SH-SY5Y (cell line): ENCODE results near the gene FNIP2.

Source experiments
- GATA2 ChIP-seq: IDR thresholded peaks from 2 replicates; pipeline ENCODE4 v1.6.1; 2011; ENCODE audit warnings: mild to moderate bottlenecking, low read depth, low read length
- GATA3 ChIP-seq: IDR thresholded peaks from 2 replicates; pipeline ENCODE4 v1.6.1; 2011; ENCODE audit warnings: low read depth, mild to moderate bottlenecking, low read length, moderate library complexity

The FNIP2 gene

DNA sequence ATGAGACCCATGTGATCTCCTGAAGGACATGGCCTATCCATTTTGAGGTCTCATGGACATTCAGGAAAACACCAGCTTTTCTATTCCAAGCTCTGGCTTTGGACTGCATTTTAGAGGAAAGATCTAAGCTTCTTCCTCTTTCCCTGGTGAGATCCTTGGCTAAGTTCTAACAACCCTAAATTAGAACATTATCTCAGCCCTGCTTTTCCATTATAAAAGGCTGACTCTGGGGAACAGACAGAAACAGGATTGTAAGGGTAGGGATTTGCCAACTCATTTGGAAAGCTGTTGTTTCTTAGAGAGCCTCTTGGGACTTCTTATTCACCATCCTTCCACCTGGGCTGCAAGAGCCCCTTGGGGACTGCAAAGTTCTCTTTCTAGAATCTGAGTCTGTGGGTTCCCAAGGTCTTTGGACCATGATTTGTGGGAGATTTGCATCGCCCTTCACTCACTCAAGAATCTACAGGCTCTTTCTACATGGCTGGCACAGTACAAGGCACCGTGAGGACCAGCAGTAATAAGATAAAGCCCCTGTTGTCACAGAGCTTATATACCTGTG lies 146.9 kb downstream of the FNIP2 start:
- TF ChIP-seq GATA2 (no peak), GATA3 (no peak)

DNA sequence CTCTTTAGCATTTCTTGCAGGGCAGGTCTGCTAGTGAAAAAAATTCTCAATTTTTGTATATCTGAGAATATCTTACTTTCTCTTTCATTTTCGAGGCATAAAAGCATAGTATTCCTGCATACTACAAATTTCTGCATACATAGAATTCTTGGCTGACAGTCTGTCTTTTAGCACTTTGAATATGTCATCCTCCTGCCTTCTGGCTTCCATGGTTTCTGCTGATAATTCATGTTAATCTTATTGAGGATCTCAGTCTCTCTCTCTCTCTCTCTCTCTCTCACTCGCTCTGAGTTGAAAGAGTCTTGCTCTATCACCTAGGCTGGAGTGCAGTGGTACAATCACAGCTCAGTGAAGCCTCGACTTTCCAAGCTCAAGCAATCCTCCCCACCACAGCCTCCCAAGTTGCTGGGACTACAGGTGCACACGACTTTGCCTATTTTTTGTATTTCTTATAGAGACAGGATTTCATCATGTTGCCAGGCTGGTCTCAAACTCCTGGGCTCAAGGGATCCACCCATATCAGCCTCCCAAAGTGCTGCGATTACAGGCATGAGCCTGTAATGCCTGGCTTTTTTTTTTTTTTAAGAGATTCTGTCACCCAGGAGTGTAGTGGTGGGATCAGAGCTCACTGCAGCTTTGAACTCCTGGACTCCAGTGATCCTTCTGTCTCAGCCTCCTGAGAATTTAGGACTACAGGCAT lies 161.3 kb downstream of the FNIP2 start:
- TF ChIP-seq GATA2: no peak
- TF ChIP-seq GATA3: no peak

DNA sequence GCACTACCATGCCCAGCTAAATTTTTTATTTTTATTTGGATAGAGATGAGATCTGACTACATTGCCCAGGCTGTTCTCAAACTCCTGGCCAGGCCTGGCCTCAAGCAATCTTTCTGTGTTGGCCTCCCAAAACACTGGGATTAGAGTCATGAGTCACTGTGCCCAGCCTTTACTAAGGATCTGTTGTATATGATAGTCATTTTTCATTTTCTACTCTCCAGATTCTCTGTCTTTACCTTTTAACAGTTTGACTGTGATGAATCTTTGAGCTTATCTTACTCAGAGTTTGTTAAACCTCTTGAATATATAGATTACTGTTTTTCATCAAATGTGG lies 161.8 kb downstream of the FNIP2 start:
- TF ChIP-seq GATA2 (no peak), GATA3 (no peak)

DNA sequence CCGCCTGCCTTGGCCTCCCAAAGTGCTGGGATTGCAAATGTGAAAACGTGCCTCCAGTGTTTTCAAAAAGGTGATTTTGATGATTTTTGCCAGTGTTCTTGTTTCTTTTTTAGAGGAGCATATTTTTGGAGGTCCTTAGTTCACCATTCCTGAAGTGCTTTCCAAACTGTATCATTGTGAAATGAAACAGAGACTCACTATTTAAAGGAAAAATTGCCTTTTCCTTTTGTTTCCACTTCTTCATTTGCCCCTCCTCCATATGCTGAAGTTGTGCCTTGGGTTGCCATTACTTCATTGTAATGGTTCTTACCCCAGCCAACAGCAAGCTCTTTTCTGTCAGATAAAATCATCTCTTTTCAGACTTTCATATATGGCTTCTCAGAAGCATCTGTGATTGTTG lies 164.4 kb downstream of the FNIP2 start:
- no peak for TF ChIP-seq GATA2
- no peak for TF ChIP-seq GATA3

DNA sequence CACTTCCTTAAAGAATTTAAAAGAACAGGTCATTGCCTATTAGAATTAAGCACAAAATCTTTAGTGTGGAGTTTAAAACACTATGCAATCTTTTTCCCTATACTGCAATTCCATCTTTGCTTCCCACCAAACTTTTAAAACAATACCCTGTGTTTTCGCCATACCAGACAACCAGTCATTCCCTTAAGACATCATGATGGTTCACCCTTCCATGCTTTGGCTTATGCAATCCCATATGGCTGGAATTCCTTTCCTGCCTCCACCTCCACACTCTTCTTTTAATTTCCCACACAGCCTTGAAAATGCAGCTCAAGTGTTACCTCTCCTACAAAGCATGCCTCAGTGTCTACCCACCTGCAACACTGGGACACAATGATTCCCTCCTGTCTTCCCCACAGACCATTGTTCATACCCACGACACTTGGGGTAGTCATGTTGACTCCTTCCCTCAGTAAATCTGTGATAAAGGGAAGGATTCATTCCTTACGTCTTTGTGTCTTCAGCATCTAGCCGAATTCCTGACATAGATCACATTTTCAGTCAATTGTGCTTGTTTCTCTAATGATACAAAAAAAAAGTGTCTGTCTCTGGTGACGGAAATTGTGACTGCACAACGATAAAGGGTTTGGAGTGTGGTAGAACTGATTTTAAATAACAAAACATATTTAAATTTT lies 166.3 kb downstream of the FNIP2 start:
- TF ChIP-seq GATA3 (no peak), GATA2 (no peak)

DNA sequence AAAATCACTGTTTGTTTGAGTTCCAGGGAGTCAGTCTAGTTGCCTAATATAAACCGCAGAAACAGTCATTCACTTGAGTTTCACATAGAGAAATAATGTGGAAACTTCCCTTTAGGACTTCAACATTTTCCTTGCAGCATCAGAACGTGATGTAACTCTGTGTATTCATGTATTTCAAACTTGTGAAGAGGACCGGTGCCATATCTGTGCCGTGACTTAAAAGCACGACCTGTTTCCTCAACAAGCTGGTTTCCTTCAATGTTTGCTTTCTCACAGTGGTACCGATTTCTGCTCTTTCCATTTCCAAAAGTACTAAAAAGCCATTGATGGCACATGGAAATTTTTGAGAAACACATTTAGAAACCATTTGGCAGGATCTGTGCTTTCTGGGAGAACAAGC lies 167.4 kb downstream of the FNIP2 start:
- TF ChIP-seq GATA2 (no peak), GATA3 (no peak)

DNA sequence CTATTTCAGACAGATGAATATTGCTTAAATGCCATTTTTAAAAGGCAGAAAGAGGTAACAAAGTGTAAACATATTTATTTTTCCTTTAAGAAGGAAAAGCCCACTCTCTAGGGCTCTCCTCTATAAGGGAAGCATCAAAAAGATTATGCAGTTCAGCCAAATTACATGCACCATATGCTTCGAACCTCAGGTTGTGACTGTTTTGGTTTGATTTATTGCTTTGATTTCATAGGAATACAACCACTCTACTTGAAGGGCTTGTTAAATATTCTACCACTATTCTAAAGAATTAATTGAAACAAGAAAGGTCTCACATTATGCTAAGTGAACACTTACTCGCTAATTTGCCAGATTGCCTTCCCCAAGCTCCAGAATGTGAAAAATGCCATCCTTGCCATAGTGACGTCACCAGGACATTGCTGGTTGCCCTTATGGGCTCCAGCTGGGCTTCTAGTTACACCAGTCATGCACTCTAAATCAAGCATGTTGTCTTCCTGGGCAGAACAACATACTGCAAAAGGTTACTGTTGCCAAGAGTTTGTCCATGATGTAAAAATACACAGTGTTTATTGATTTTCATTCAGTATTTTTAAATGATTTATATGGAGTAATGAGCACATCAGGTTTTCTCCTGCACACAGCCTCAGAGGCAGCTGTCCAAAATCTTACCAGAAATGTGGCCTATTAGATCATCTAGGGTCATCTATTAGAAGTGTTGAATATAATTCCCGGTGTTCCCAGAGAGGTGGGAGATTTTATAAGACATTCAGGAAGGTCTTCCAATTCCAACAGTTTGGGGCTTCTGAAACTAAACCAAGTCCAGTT lies 169.6 kb downstream of the FNIP2 start:
- no peak for TF ChIP-seq GATA3
- no peak for TF ChIP-seq GATA2

DNA sequence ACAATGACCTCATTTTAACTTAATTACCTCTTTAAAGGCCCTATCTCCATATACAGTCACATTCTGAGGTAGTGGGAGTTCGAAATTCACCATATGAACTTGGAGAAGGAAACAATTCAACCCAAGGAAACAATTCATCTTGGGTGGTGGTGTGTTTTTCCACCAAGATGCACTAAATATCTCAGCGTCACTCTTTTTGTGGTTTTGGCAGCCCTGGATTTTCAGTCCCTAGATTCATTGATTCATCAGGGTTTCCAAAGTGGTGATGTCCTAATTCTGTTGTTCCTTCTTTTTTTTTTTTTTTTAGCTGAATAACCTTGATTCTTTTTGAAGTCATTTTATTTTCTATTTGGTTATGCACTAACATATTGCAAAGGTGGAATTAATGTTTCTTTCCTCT lies 171.4 kb downstream of the FNIP2 start:
- no peak for TF ChIP-seq GATA2
- no peak for TF ChIP-seq GATA3

DNA sequence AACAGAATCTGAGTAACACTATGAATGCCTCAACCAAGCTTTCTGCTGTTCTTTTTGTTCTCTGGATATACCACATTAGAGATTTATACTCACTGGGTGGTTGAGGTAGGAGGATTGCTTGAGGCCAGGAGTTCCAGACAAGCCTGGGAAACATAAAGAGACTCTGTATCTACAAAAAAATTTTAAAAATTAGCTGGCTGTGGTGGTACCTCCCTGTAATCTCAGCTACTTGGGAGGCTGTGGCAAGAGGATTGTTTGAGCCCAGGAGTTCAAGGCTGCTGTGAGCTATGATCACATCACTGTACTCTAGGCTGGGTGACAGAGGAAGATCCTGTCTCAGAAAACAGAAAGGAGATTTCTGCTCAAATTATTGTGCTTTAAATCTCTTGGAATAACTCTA lies 172.5 kb downstream of the FNIP2 start:
- TF ChIP-seq GATA2: no peak
- no peak for TF ChIP-seq GATA3

DNA sequence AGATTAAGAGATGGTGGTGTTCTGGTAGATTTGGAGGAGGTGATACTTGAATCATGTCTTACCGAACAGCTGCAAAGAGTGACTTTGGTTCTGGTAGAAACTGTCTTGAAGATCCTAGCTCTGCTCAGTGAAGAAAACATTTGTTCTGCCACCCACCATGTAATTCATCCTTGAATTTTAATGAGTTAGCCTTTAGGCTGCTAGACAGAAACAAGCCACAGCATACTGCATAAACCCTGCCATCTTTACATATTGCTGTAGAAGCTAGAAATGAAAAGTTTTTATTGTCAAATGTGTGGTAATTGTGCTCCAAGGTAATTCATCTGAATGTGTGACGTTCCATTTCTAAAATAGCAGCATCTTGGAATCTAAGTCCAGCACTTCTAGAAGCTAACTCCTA lies 173.1 kb downstream of the FNIP2 start:
- TF ChIP-seq GATA2: no peak
- no peak for TF ChIP-seq GATA3

DNA sequence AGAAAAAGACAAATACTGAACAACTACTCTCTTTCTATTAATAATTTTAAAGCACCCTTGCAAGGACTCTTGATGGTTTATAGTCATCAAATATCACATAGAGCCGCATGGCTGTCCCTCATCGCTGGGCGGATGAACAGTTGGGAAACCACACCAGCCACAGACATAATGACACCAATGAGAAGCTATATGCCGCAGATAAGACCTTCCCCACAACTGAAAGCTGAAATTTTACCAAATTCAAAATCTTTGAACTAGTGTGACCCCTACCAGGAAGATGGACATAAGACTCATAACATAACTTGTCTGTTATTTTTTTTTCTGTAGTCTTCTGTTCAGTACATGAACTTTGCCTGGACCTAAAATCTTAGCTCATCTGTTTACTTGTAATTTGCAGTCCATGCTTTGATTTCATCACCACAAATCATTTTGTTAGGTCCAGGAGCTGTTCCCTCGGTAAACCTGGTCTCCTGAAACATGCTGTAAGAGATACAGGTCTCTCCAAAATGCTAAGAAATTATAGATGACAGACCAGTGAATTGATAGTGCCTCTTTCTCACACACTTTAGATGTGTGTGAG lies 176.8 kb downstream of the FNIP2 start:
- no peak for TF ChIP-seq GATA2
- TF ChIP-seq GATA3: no peak

DNA sequence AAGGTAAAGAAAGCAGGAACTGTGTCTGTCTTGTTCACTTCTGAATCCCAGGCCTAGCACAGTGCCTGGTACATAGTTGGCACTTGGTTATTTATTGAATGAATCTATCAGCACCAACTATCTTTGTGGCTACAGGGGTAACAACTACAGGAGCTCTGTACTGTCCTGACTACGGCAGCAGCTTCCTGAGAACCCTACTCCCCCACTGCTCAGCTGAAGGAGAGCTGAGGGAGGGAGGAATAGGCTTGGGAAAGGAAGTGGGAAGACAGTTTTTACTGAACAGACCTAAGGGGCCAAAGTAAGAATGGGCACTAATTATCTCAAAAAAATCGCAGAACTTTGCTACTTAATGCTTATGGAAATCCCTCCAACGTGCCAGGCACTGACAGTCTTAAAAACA lies 178.0 kb downstream of the FNIP2 start:
- TF ChIP-seq GATA2 (no peak), GATA3 (no peak)

DNA sequence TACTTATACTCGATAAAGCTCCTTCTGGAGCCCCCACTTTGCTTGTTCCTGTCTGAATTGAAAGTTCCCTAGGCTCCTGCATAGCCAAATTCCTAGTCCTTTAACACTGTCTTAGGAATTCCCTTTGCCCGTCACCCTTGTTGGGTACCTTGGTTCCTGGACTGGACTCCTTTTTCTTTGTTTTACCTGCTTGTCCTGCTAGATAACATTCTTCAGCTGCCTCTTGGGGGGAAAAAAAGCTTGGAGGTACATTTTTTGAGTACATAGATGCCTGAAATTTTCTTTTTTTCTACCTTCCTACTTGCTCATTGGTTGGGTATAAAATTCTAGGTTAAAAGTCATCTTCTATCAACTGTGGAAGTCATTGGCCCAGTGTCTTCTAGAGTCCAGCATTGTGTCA lies 179.2 kb downstream of the FNIP2 start:
- TF ChIP-seq GATA2 (no peak), GATA3 (no peak)

DNA sequence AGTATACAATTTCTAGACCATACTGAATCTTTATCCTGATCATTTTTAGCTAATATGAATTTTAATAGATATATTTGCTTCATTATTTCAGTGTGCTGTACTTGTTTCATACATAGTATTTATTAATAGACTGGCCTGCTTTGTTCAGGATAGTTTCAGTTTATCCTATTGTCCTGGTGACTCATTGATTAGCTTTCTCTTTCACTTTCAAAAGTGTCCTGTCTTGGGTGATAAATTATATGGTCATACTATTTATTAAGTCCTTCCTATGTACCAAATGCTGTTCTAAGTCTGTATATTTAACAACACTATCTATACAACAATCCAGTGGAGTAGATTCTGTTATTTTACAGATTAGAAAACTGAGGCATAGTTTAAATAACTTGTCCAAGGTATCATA lies 180.3 kb downstream of the FNIP2 start:
- no peak for TF ChIP-seq GATA2
- TF ChIP-seq GATA3: no peak
